Glomerular endothelial cell (primary cell): ENCODE measurements around the gene ARHGEF28. TPM values are rescaled to one million over a fixed set of nuclear protein-coding genes. Genes with fewer than 3 reads are reported as not detected.

ENCODE experiments used
- DNase-seq: peaks from one replicate; pipeline ENCODE4 v3.0.0-alpha.2; 2011; ENCODE audit warnings: low read depth, low spot score; ENCODE audit errors: extremely low read depth
- total RNA-seq: library from RNA; depleted of rRNA; stranded (reverse); fragments of >200 nt; gene quantifications from 2 replicates; pipeline ENCODE4 v1.2.3, GENCODE V29; 2015

Gene ARHGEF28
- total RNA-seq, 1 donor from 2014 or later, result 143 TPM

GRCh38 chr5:73893813-73894212 is 267.8 kb downstream of the ARHGEF28 start:
- no peak for DNase-seq

- no peak for DNase-seq
These were observed 268.9 kb downstream of the ARHGEF28 start for GRCh38 chr5:73894860-73895259.

GRCh38 chr5:73895471-73895870 is 269.5 kb downstream of the ARHGEF28 start:
- DNase-seq, result no peak

GRCh38 chr5:73896097-73896496 is 270.1 kb downstream of the ARHGEF28 start:
- no peak for DNase-seq

GRCh38 chr5:73896668-73897067 is 270.7 kb downstream of the ARHGEF28 start:
- no peak for DNase-seq

GRCh38 chr5:73897893-73898292 is 271.9 kb downstream of the ARHGEF28 start:
- no peak for DNase-seq

GRCh38 chr5:73899055-73899454 is 273.1 kb downstream of the ARHGEF28 start:
- no peak for DNase-seq

GRCh38 chr5:73899916-73900315 is 273.9 kb downstream of the ARHGEF28 start:
- DNase-seq, result no peak

- DNase-seq, result no peak
These were observed 274.6 kb downstream of the ARHGEF28 start for GRCh38 chr5:73900566-73900965.

- no peak for DNase-seq
These were observed 275.0 kb downstream of the ARHGEF28 start for GRCh38 chr5:73901043-73901442.

- no peak for DNase-seq
These were observed 275.5 kb downstream of the ARHGEF28 start for GRCh38 chr5:73901455-73901854.

- DNase-seq, result peak; percentile 27
These were observed 276.5 kb downstream of the ARHGEF28 start for GRCh38 chr5:73902327-73903051.

- DNase-seq, result no peak
These were observed 277.2 kb downstream of the ARHGEF28 start for GRCh38 chr5:73903169-73903568.

GRCh38 chr5:73906277-73906676 is 280.3 kb downstream of the ARHGEF28 start:
- no peak for DNase-seq

- no peak for DNase-seq
These were observed 281.2 kb downstream of the ARHGEF28 start for GRCh38 chr5:73907164-73907563.

GRCh38 chr5:73908395-73908794 is 282.4 kb downstream of the ARHGEF28 start:
- no peak for DNase-seq

- no peak for DNase-seq
These were observed 282.9 kb downstream of the ARHGEF28 start for GRCh38 chr5:73908846-73909245.

- no peak for DNase-seq
These were observed 283.5 kb downstream of the ARHGEF28 start for GRCh38 chr5:73909474-73909873.

GRCh38 chr5:73911761-73912393 is 285.9 kb downstream of the ARHGEF28 start:
- DNase-seq, result no peak

GRCh38 chr5:73912821-73913271 is 286.9 kb downstream of the ARHGEF28 start:
- no peak for DNase-seq

GRCh38 chr5:73913971-73914370 is 288.0 kb downstream of the ARHGEF28 start:
- no peak for DNase-seq

- DNase-seq, result no peak
These were observed 289.3 kb downstream of the ARHGEF28 start for GRCh38 chr5:73915345-73915744.
